Stimulated activated CD8-positive, alpha-beta memory T cell treated with anti-CD3 and anti-CD28 coated beads, Interleukin-15, amount 100 ng/mL, for 4 hours (primary cell): ENCODE results near the gene ENDOU.

Experiments
- DNase-seq, 2 donors: peaks; one replicate each; pipeline ENCODE4 v3.0.0-alpha.2; 2020; ENCODE audit warnings: low read depth in 2 of 2

The ENDOU gene, protein sequence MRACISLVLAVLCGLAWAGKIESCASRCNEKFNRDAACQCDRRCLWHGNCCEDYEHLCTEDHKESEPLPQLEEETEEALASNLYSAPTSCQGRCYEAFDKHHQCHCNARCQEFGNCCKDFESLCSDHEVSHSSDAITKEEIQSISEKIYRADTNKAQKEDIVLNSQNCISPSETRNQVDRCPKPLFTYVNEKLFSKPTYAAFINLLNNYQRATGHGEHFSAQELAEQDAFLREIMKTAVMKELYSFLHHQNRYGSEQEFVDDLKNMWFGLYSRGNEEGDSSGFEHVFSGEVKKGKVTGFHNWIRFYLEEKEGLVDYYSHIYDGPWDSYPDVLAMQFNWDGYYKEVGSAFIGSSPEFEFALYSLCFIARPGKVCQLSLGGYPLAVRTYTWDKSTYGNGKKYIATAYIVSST

DNA sequence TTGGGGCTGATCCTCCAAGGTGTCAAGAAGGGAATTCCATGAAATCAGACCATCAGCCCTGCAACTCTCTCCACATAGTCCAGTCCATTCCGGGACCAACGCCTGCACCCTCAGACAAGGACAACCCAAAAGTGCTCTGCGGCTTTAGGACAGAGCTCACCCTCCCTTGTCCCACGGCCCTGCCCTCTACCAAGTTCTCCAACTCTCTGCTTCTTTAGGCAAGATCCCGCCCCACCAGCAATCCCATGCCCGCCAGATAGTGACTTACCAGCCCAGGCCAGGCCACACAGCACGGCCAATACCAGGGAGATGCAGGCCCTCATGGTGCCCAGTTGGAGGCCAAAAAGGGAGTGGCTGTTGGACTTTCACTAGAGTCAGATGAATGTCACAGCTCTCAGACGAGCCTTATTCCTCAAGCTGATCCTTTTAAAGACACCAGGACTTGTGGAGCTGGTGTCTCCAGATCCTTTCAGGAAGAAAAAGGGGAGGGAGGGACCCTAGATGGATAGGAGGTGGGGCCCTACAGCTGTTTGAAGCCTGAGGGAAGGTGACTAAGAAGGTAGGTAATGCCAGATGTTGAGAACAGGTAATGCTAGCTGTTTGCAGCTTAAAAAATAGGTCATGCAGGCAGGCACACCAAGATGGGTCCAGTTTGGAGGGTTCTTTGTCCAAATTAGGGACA is at the start of gene ENDOU:
Gene ENDOU (minus strand): TSS at position 400 of the 682 bp plus-strand sequence. CDS start 77 bp downstream, at position 323.
- DNase-seq, result no peak

DNA sequence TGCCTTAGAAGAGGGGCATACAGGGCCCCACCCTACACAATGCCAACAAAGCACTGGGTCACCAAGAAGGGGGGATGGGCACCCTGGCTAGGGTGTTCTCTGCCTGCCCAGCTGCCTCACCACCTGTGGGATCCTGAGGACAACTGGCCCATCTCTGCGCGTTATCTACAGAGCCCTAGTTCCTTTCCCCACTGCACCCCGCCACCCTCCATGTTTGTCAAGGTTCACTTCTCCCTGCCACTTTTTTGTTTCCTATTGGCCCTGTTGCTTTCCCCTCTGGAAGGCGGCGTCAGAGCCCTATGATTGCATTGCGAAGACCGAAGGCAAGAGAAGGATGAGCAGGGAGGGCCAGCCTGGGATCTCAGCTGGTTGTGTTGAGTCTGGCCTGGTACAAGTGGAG is 49.4 kb upstream of the ENDOU start:
- DNase-seq, result no peak

DNA sequence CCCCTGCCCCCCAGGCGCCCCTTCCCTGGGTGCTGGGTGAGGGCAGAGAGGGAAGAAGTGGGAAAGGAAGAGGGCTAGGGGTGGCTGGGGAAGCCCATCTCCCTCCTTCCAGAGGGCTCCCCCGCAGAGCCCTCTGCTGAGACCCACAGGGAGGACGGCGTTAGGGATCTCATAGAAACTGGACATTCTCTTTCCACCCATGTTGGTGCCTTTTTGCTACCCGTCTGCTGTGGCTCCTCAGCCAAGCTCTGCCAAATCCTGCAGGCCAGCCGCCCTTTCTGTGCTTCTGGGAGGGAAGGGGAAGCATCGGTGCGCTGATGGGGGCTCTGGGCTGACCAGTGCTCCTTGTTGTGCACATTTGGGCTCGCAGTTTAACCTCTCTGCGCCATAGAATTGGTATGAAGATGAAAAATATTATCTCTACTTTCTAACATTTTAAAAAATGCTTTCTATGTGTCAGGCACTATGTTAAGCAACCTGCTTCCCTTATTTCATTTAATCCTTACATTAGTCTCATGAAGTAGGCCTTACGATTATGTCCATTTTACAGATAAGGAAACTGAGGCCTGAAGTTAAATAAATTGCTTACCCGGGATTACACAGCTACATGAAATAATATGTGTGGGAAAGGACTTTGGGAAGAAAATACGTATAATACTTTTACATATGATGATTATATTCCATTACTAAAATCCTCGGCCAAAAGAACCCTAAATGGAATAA is 48.7 kb upstream of the ENDOU start:
- no peak for DNase-seq

DNA sequence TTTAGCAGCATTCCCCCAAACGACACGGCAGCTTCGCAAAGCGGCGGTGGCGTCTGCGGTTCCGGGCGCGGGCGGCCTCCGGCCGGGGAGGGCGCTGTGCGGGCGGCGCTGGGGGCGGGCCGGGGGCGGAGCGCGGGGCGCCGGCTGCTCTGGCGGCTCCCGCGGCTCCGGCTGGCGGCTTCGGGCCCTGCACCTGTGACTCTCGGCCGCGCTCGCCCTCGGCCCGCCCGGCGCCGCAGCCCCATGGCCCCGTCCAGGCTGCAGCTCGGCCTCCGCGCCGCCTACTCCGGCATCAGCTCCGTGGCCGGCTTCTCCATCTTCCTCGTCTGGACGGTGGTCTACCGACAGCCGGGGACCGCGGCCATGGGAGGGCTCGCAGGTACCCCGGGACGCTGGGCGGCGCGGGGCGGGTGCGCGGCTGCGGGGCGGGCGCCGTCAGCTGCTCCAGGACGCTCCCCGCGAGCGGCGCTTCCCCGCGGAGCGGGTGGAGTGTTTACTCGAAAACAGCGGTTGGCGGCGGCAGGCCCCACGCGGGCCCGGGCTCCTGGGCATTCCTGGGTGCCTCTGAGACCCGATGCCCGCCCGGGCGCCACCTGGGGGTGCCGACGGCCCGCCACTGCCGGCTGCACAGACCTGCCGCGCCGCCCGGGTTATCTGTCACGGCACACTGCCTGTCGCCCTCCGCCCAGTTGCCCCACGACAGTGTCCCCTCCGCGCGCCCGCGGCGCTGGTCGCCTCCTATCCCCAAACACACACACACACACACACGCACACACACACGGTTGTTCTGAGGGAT is 48.0 kb upstream of the ENDOU start, which contains the start of gene SLC48A1:
Gene SLC48A1 (plus strand): TSS at position 177 of the 796 bp plus-strand sequence. CDS start 67 bp downstream, at position 244.
- peak; percentile 10 to 58 for DNase-seq

DNA sequence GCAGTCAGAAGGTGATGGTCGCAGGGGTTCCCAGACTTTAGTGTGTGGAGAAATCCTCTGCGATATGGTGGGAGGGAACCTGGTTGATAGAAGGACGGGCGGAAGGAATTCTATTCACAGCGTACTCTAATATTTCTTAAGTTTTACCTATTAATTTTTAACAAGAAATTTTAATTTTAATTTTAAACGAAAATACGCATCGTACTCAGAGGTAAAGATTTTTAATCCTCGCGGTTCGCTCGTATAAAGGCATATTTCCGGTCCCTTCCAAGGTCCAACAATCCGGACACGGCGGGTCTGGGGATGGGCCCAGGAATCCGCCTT is 47.4 kb upstream of the ENDOU start:
- DNase-seq, result no peak

DNA sequence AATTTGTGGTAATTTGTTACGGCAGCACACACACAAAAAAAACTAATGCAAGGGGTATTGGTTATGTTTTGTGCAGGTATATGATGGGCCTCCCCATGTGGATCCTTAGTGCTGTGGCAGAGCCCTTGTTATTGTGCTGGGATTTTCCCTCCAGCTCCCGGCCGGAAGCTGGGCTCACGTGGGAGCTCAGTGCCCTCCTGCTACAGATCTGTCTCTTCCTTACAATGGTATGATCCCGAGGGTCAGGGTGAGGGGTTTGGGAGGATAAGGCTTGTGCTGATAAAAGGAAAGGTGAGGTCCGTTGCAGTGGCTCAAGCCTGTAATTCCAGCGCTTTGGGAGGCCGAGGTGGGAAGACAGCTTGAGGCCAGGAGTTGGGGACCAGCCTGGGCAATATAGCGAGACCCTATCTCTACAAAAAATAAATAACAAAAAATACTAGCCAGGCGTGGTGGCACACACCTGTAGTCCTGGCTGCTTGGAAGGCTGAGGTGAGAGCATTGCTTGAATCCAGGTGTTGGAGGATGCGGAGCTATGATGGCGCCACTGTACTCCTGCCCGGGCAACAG is 46.9 kb upstream of the ENDOU start:
- DNase-seq, result no peak

DNA sequence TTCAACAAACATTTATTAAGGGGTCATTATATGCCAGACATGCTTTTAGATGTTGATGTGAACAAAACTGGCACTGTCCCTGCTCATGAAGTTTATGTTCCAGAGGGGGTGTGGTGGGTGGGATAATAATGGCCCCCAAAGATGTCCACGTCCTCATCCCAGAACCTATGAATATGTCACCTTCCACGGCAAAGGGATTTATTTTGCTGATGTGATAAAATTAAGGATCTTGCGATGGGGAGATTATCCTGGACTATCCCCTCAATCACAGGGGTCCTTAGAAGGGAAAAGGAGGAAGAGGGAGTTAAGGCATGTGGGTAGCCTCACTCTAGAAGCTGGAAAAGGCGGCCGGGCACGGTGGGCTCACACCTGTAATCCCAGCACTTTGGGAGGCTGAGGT is 46.0 kb upstream of the ENDOU start:
- no peak for DNase-seq

DNA sequence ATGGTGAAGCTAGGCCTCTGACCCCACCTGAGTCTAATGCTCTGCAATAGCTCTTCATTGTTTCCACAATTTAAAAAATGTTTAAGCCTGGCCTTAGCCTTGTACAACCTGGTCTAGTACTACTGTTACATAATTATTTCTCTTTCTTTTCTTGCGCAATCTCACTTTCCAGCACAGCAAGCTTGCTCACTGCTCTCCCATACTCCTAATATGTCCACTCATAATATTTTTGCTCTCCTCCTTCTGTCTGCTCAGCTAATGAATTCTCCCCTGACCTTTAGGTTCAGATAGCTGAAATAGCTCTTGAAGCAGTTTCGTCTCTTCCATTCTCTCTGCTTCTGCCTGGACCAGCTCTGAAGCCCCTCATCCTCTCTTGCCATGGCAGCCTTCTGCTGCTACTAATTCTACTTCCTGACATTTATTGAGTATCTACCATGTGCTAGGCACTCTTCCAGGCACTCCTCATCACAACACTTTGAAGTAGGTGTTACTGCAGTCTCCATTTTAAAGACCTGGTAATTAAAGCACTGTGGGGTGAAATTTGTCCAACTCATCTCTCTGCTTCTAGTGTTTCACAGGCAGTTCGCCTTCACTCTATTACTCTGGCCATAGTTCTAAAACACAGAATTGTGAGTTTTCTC is 44.9 kb upstream of the ENDOU start:
- DNase-seq, result no peak

DNA sequence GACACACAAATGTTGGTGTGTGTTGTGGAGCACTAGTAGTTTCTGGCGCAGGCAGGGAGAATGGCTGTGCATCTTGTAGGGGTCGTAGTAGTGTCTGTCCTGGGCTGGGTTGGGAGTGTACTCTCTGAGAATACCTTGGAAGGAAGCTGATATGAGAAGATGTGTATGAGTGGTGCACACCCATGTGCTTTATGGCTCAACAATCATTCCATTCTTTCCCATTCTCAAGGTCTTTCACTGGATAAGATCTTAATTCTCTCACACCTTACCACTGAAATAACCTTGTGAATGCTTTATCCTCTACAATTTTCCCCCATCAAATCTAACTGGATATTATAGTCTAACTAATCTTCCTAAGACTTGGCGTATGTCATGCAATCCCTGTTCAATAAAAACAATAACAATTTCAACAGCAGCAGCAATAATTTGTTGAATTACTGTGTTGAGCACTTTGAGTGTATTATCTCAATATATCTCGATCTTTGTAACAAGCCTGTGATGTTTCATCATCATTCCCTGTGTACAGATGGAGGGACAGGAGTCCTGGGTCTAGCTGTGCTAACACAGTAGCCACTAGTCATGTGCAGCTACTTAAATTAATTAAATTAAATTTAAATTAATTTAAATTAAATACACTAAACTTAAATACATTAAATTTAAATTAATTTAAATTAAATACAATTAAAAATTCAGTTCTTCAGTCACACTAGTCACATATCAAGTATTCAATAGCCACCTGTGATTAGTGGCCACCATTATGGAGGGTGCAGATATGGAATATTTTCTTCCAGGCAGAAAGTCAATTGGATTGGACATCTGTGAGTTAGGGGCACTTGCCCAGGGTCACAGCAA is 44.2 kb upstream of the ENDOU start:
- DNase-seq, result no peak

DNA sequence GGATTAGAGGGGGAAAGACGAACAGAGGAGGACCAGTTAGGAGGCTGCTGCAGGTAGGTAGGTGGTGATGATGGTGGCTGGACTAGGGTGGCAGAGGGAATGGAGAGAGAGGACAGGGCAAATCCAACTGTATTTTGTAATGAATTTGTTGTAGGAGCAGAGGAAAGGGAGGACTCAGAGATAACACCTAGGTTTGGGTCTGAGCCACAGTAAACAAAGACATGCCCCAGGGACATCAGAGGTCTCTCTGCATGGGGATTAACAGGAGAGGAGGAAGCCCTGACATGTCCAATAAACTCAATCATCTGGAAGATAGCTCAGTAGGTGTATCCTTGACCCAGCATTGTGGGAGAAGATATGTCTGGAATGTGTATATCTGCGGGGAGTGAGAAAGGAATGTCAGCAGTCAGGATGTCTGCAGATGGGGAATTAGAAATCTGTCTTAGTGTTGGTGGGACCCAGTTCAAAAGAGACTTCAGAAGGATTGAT is 43.1 kb upstream of the ENDOU start:
- no peak for DNase-seq

DNA sequence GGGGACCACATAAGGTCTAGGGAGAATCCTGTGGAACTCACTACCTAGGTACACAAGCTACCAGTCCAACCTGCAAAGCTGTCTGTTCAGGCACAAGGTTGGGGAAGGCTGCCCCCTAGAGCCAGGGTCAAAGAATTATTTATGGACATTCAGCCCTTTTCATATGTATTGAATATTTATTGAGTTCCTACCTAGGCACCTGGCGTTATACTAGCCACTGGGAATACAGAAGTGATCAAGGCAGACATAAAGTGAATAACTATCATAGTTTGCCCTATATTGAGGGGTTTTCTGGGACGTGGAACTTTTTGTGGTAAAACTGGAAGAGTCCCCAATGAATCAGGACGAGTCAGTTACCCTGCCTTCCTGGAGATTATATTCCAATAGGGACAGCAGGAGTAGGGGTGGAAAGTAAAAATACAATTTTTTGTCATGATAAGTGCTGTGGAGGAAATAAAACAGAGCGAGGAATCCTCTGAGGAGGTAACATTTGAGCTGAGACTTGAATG is 42.0 kb upstream of the ENDOU start:
- peak; percentile 37 to 41 for DNase-seq

DNA sequence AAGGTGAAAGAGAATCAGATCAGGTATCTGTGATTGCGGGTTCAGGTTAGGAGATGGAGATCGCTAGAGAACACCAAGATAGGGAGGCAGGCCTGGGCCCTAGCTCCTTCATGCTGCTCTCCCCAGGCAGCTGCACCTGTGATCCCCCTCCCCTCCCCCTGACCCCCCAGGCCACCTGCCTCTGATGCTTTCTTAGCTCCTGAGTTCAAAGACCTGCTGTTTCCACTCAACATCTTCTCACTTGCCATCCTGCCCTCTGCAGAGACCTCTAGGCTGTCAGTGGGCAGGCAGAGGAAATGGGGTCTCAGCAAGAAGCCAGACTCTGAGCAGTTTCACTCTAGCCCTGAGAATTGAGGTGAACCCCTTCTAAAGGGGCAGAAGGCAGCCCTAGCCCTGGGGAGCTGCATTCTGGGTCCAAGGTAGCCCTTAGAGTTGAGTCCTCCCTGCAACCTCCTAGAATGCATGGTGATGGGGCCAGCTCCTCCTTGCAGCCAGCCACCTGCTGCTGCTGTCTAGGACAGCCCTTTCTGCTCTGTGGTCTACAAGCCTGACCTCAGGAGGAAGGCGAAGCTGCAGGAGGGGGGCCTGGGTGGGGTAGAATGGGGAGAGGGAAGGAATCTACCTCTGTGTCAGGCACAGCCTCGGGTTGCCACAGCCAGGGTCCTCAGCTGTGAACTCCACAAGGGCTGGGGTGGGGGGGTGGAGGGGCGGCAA is 41.4 kb upstream of the ENDOU start:
- DNase-seq, result no peak

DNA sequence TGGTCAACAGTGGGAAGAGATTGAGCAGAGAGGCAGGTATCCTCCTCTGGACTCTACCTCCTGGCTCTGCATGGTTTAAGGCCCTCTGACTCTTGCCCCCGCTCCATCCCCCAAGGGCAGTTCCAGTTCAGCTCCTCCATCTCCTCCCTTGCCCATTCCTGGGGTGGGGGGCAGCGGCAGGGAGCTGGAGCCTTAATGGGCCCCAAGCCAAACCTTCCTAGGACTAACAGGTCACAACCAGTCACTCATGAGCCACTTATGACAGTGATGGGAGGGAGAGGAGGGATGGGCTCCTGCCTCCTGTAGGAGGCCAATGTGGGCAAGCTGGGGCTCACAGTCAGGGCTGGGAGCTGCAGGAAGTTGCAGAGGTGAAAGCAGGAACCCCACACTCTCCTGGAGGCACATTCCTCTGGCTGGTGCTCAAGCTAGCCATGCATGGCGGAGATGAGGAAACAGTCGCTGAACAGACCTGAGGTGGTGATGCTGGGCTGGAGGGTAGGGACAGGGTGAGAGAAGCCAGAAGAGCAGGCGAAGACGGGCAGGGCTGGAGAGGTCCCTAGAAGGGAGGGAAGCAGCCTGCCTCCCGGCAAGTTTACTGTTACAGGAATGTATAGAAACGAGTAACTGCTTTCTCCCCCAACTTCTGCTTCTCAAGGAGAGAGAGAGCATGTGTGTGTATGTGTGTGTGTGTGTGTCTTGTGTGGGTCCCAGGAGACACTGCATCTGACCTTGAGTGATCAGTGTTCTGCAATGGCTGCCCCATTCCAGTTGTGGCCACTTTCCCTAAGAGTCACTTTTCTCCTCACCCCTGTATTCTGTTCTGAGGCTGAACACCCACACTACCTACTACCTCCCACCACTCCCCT is 38.4 kb upstream of the ENDOU start:
- no peak for DNase-seq

DNA sequence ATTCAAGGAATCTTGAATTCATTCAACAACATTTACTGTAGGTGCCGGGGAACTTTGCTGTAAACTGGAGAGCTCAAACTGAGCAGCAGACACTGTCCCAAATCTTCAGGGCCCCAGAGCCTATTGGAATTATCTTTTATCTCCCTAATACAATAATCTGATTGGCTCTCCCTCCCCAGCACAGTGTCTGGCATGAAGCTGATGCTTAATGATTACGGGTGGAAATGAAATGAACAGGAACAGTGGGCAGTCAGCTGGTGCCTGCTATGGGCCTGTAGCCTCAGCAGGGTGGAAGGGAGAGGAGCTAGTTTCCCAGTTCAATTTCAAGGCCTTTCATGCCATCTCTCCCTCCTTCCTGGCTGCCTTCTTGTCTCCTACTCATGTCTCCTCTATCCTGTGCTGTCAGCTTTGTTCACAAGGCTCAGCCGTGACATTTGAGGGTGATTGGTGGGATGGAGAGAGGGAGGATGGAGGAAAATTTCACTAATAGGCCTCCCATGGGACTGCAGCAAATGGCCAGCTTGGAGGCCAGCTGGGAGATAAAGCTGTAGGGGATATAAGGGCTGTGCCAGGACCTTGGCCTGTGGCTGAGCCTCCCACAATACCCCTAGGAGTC is 37.7 kb upstream of the ENDOU start:
- DNase-seq, result no peak

DNA sequence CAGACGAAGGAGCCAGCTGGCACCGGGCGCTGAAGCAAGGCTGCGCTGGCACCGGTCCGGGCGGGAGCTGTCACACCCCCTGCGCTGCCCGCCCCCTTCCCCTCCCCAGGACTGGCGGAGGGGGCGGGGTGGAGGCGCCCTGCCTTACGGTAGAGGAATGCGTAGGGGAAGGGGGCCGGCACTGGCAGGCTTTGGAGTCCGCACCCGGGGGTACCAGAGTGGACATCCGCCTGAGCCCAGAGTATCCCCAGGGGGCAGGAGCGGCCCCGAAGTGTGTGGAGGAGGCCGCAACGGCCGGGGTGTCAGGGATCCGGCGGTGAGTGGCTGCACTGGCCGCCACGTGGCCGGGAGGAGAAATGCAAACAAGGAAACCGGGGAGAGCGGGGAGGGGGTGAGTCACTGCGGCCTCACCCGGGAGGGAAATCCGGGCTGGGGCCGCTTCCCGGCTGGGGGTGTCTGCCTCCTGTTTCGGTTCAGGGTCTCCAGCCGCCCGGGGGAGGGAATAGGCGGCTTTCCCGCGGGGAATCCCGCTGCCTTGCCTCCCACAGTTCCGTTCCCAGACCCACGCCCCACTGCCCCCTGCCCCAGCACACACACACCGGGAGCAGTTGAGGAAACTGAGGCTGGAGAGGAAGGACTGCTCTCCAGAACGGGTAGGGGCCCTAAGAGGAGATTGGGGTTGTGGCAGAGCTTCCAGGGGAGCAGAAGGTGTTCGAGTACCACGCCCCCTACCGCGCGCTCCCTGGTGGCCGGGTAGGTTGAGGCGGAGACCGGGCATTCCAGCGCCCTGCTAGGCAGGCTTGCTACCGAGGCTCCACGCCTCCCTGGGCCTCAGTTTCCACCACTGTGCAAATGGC is 33.8 kb upstream of the ENDOU start, which contains the start of gene RAPGEF3:
Gene RAPGEF3 (minus strand): TSS at position 47 of the 857 bp plus-strand sequence. CDS start 324 bp downstream, outside the sequence.
- DNase-seq, result peak; percentile 45 to 59

DNA sequence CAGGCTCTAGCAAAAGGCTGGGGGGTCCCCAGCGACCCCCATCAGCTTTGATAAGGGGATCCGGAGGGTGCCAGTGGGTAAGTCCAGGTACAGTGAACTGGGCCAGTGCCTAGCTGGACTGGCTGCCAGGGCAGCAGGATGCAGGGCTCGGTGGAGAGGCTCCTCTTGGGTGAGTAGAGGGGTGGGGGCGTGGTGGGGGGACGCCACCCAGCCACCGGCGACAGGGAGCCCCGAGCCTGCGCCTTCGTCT is 33.2 kb upstream of the ENDOU start:
- no peak for DNase-seq
